Effector memory CD8-positive, alpha-beta T cell (primary cell): ENCODE data around the gene FEZF1.

Source experiments
- ATAC-seq: fragments of 150-1000 bp; cut with Tn5 transposase; replicated peaks from 2 replicates; pipeline ENCODE4 v1.10.0; 2021; ENCODE audit warnings: mild to moderate bottlenecking, moderate library complexity
- DNase-seq, 3 experiments: peaks; one replicate each; pipeline ENCODE4 v3.0.0; 2021
- H3K27ac Mint-ChIP-seq, 2 donors: one replicate each; pipeline ENCODE4 v1.8.0; 2022; ENCODE audit warnings: mild to moderate bottlenecking in 2 of 2, mixed read lengths in 2 of 2, moderate library complexity in 2 of 2
- H3K27me3 Mint-ChIP-seq, 2 donors: one replicate each; pipeline ENCODE4 v1.8.0; 2022; ENCODE audit warnings: mixed read lengths in 2 of 2
- H3K36me3 Mint-ChIP-seq: one replicate; pipeline ENCODE4 v1.8.0; 2022; ENCODE audit warnings: mild to moderate bottlenecking, moderate library complexity, mixed read lengths; ENCODE audit not compliant: insufficient read depth
- H3K4me1 Mint-ChIP-seq, 2 donors: one replicate each; pipeline ENCODE4 v1.8.0; 2022; ENCODE audit warnings: low read depth in 2 of 2, mixed read lengths in 2 of 2
- H3K4me3 Mint-ChIP-seq, 2 donors: one replicate each; pipeline ENCODE4 v1.8.0; 2022; ENCODE audit warnings: mild to moderate bottlenecking in 2 of 2, mixed read lengths in 2 of 2, moderate library complexity in 2 of 2
- H3K9me3 Mint-ChIP-seq, 2 donors: one replicate each; pipeline ENCODE4 v1.8.0; 2022; ENCODE audit warnings: mixed read lengths in 2 of 2

FEZF1 gene

GRCh38 chr7:122314284-122314683 lies 9.7 kb upstream of the FEZF1 start:
- ATAC-seq: no peak
- H3K27ac Mint-ChIP-seq: no peak overlapping the region

GRCh38 chr7:122312789-122313188 lies 8.2 kb upstream of the FEZF1 start:
- peaks cover 38 to 81% of the 10 kb centered on the region in 2 donors for H3K27me3 Mint-ChIP-seq
- H3K27ac Mint-ChIP-seq: no peak overlapping the region
- no peaks in the 10 kb centered on the region for H3K4me1 Mint-ChIP-seq
- ATAC-seq (no peak), DNase-seq (no peak)
- peaks cover 8 to 11% of the 10 kb centered on the region in 2 donors for H3K9me3 Mint-ChIP-seq
- H3K36me3 Mint-ChIP-seq: no peaks in the 10 kb centered on the region
- H3K4me3 Mint-ChIP-seq: no peak overlapping the region

More at GRCh38 chr7:122314284-122314683, 9.7 kb upstream of the FEZF1 start:
- Mint-ChIP-seq H3K4me3 (no peak overlapping the region), H3K9me3 (peaks cover 8 to 11% of the 10 kb centered on the region in 2 donors), H3K27me3 (peaks cover 32 to 70% of the 10 kb centered on the region in 2 donors), H3K4me1 (no peaks in the 10 kb centered on the region), H3K36me3 (no peaks in the 10 kb centered on the region)
- DNase-seq: no peak

- H3K27me3 Mint-ChIP-seq: peaks cover 38 to 78% of the 10 kb centered on the region in 2 donors
- ATAC-seq: no peak
Observed at GRCh38 chr7:122311734-122312450, 7.3 kb upstream of the FEZF1 start.

GRCh38 chr7:122311050-122311700 lies 6.6 kb upstream of the FEZF1 start:
- Mint-ChIP-seq H3K27me3 (peaks cover 41 to 78% of the 10 kb centered on the region in 2 donors), H3K36me3 (no peaks in the 10 kb centered on the region), H3K4me3 (no peak overlapping the region), H3K9me3 (peaks cover 8 to 11% of the 10 kb centered on the region in 2 donors), H3K27ac (no peak overlapping the region), H3K4me1 (no peaks in the 10 kb centered on the region)
- no peak for DNase-seq
- ATAC-seq: no peak

More at GRCh38 chr7:122311734-122312450, 7.3 kb upstream of the FEZF1 start:
- Mint-ChIP-seq H3K9me3 (peaks cover 8 to 11% of the 10 kb centered on the region in 2 donors), H3K4me1 (no peaks in the 10 kb centered on the region), H3K4me3 (no peak overlapping the region), H3K36me3 (no peaks in the 10 kb centered on the region), H3K27ac (no peak overlapping the region)
- no peak for DNase-seq

GRCh38 chr7:122310119-122311021 lies 5.8 kb upstream of the FEZF1 start:
- Mint-ChIP-seq H3K4me3 (no peak overlapping the region), H3K27ac (no peak overlapping the region), H3K4me1 (no peaks in the 10 kb centered on the region), H3K9me3 (peaks cover 5 to 7% of the 10 kb centered on the region in 2 donors), H3K27me3 (peaks cover 41 to 78% of the 10 kb centered on the region in 2 donors), H3K36me3 (no peaks in the 10 kb centered on the region)
- ATAC-seq (no peak), DNase-seq (no peak)

- Mint-ChIP-seq H3K4me1 (no peaks in the 10 kb centered on the region), H3K27ac (no peak overlapping the region), H3K27me3 (peaks cover 35 to 78% of the 10 kb centered on the region in 2 donors), H3K36me3 (no peaks in the 10 kb centered on the region), H3K4me3 (no peak overlapping the region), H3K9me3 (peaks cover 0 to 4% of the 10 kb centered on the region in 2 donors)
- DNase-seq (no peak), ATAC-seq (no peak)
Observed at GRCh38 chr7:122309421-122309820, 4.9 kb upstream of the FEZF1 start.

GRCh38 chr7:122307228-122307621 lies 2.7 kb upstream of the FEZF1 start:
- H3K4me3 Mint-ChIP-seq: no peak overlapping the region

GRCh38 chr7:122306320-122307227 lies 2.0 kb upstream of the FEZF1 start:
- Mint-ChIP-seq H3K27me3 (peaks cover 49 to 84% of the 10 kb centered on the region in 2 donors), H3K36me3 (no peaks in the 10 kb centered on the region), H3K4me1 (no peaks in the 10 kb centered on the region), H3K9me3 (peaks cover 0 to 4% of the 10 kb centered on the region in 2 donors), H3K4me3 (no peak overlapping the region), H3K27ac (no peak overlapping the region)
- ATAC-seq (no peak), DNase-seq (no peak)

More at GRCh38 chr7:122307228-122307621, 2.7 kb upstream of the FEZF1 start:
- DNase-seq: no peak
- Mint-ChIP-seq H3K27me3 (peaks cover 43 to 84% of the 10 kb centered on the region in 2 donors), H3K27ac (no peak overlapping the region), H3K36me3 (no peaks in the 10 kb centered on the region), H3K9me3 (peaks cover 0 to 4% of the 10 kb centered on the region in 2 donors), H3K4me1 (no peaks in the 10 kb centered on the region)
- ATAC-seq: no peak

GRCh38 chr7:122305475-122306319 lies 1.1 kb upstream of the FEZF1 start:
- Mint-ChIP-seq H3K4me1 (no peaks in the 10 kb centered on the region), H3K4me3 (no peak overlapping the region), H3K27me3 (peaks cover 50 to 84% of the 10 kb centered on the region in 2 donors), H3K27ac (no peak overlapping the region), H3K36me3 (no peaks in the 10 kb centered on the region), H3K9me3 (no peaks in the 10 kb centered on the region)
- no peak for DNase-seq
- ATAC-seq: no peak

GRCh38 chr7:122304996-122305421 lies 459 bp upstream of the FEZF1 start:
- no peak overlapping the region for H3K4me3 Mint-ChIP-seq
- no peak overlapping the region for H3K27ac Mint-ChIP-seq
- peaks cover 57 to 88% of the 10 kb centered on the region in 2 donors for H3K27me3 Mint-ChIP-seq
- no peaks in the 10 kb centered on the region for H3K36me3 Mint-ChIP-seq
- no peak for ATAC-seq
- no peak for DNase-seq
- H3K9me3 Mint-ChIP-seq: no peaks in the 10 kb centered on the region
- no peaks in the 10 kb centered on the region for H3K4me1 Mint-ChIP-seq

- no peaks in the 10 kb centered on the region for H3K36me3 Mint-ChIP-seq
- H3K4me1 Mint-ChIP-seq: no peaks in the 10 kb centered on the region
- H3K27me3 Mint-ChIP-seq: peaks cover 66 to 88% of the 10 kb centered on the region in 2 donors
- H3K27ac Mint-ChIP-seq: no peak overlapping the region
- H3K4me3 Mint-ChIP-seq: no peak overlapping the region
- no peak for ATAC-seq
- H3K9me3 Mint-ChIP-seq: no peaks in the 10 kb centered on the region
- no peak for DNase-seq
Observed at GRCh38 chr7:122303531-122304318, 825 bp downstream of the FEZF1 start.
